MCF 10A (cell line): ENCODE measurements around the gene LMF1. TPM values are rescaled to one million over a fixed set of nuclear protein-coding genes. Genes with fewer than 3 reads are reported as not detected.

Experiments
- BruUV-seq: library from RNA; stranded (reverse); fragments of 400-500 nt; replicated peaks from 2 replicates; lab custom pipeline; 2021; lab: Mats Ljungman, UMichigan
- CTCF ChIA-PET: fragments of 300-600 bp; sonication (Branson Sonifier 250); formaldehyde crosslinking; extraction: SDS; loops from one replicate; lab custom pipeline; 2021; ENCODE audit warnings: antibody characterized with exemption, inconsistent platforms; lab: Yijun Ruan, JAX
- POLR2A ChIA-PET: fragments of 300-600, 350-650 bp; sonication (Branson Sonifier 250); formaldehyde crosslinking; extraction: SDS; loops from one replicate; lab custom pipeline; 2020; ENCODE audit warnings: antibody characterized with exemption, inconsistent platforms; lab: Yijun Ruan, JAX
- DNase-seq: peaks from one replicate; pipeline ENCODE4 v3.0.0-alpha.2; 2018; ENCODE audit not compliant: unreplicated experiment
- H3K27ac Mint-ChIP-seq: one replicate; pipeline ENCODE4 v1.8.0; 2022; ENCODE audit warnings: mild to moderate bottlenecking, low read depth, mixed read lengths; ENCODE audit not compliant: unreplicated experiment
- H3K27me3 Mint-ChIP-seq: one replicate; pipeline ENCODE4 v1.8.0; 2022; ENCODE audit warnings: mixed read lengths; ENCODE audit not compliant: insufficient read depth, unreplicated experiment
- H3K36me3 Mint-ChIP-seq: one replicate; pipeline ENCODE4 v1.8.0; 2022; ENCODE audit warnings: mild to moderate bottlenecking, moderate library complexity, mixed read lengths; ENCODE audit not compliant: insufficient read depth, unreplicated experiment
- H3K4me1 Mint-ChIP-seq: one replicate; pipeline ENCODE4 v1.8.0; 2022; ENCODE audit warnings: mixed read lengths; ENCODE audit not compliant: insufficient read depth, unreplicated experiment
- H3K4me3 Mint-ChIP-seq: one replicate; pipeline ENCODE4 v1.8.0; 2022; ENCODE audit warnings: mild to moderate bottlenecking, moderate library complexity, mixed read lengths; ENCODE audit not compliant: unreplicated experiment
- H3K9me3 Mint-ChIP-seq: one replicate; pipeline ENCODE4 v1.8.0; 2022; ENCODE audit warnings: mixed read lengths; ENCODE audit not compliant: unreplicated experiment
- intact Hi-C: fragments of 100-400 bp; cut with micrococcal nuclease; formaldehyde crosslinking; loops from 2 replicates; pipeline ENCODE4 v1.14.1; 2022
- total RNA-seq: library from RNA; stranded (reverse); gene quantifications from 2 replicates; pipeline ENCODE4 v1.2.3, GENCODE V29; 2022
- TF ChIP-seq, protein P1 (sequence below): fragments of 200-600 bp; IDR thresholded peaks from one replicate; pipeline ENCODE4 v1.8.0; 2022; ENCODE audit warnings: antibody characterized with exemption, mild to moderate bottlenecking; ENCODE audit not compliant: unreplicated experiment

The LMF1 gene
- total RNA-seq, 1 experiment from 2014 or later = 9.9 TPM

DNA sequence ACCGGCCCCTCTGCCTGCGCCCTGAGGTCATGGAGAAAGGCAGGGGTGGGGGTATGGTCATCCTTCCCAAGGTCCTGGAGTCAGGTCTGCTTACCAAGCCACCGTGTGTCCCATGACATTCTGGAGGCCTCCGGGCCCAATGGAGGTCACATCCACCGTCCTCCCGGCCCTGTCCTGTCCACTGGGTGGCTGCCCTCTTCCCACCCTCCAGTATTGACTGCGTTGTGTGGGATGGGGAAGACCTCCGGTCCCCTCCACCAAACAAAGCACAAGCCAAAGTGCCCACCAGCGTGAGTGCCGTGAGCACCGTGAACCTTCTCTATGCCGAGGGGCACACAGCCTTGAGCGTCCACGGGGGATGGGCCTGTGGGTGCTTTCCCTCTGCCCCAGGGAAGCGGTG is 37.2 kb downstream of the LMF1 start:
- no TSS peak for BruUV-seq
- no peak overlapping the region for H3K4me3 Mint-ChIP-seq
- no peaks in the 10 kb centered on the region for H3K4me1 Mint-ChIP-seq
- TF ChIP-seq, protein P1, sequence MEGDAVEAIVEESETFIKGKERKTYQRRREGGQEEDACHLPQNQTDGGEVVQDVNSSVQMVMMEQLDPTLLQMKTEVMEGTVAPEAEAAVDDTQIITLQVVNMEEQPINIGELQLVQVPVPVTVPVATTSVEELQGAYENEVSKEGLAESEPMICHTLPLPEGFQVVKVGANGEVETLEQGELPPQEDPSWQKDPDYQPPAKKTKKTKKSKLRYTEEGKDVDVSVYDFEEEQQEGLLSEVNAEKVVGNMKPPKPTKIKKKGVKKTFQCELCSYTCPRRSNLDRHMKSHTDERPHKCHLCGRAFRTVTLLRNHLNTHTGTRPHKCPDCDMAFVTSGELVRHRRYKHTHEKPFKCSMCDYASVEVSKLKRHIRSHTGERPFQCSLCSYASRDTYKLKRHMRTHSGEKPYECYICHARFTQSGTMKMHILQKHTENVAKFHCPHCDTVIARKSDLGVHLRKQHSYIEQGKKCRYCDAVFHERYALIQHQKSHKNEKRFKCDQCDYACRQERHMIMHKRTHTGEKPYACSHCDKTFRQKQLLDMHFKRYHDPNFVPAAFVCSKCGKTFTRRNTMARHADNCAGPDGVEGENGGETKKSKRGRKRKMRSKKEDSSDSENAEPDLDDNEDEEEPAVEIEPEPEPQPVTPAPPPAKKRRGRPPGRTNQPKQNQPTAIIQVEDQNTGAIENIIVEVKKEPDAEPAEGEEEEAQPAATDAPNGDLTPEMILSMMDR = no peak
- no peaks in the 10 kb centered on the region for H3K27me3 Mint-ChIP-seq
- DNase-seq = no peak
- H3K27ac Mint-ChIP-seq = no peak overlapping the region
- H3K9me3 Mint-ChIP-seq = no peaks in the 10 kb centered on the region
- intact Hi-C loops = no loop called here
- ChIA-PET CTCF (no interaction called here), POLR2A (no interaction called here)
- peaks cover 11% of the 10 kb centered on the region for H3K36me3 Mint-ChIP-seq

DNA sequence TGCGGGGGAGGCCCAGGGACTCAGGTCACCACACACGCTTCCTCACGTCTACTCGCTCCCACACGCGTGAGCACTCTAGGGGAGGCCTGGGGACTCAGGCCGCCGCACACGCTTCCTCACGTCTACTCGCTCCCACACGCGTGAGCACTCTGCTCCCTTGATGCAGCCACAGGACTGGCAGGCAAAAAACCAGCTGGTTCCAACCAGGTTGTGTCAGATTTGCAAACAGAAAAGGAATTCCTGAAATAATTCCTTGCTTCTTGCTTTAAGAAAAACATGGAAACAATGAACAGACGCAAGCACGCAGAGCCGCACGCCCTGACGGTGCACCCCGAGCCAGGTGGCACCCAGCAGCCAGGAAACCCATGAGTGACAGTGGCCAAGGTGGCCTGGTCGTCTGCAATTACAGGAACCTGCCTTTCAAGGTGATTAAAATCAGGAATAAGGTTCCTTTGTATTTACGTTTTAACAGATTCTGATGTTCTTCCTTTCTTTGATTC is 37.9 kb downstream of the LMF1 start:
- Mint-ChIP-seq H3K4me3 (no peak overlapping the region), H3K27ac (no peak overlapping the region), H3K9me3 (no peaks in the 10 kb centered on the region), H3K36me3 (peaks cover 11% of the 10 kb centered on the region), H3K27me3 (no peaks in the 10 kb centered on the region), H3K4me1 (no peaks in the 10 kb centered on the region)
- ChIA-PET CTCF (no interaction called here), POLR2A (no interaction called here)
- intact Hi-C loops = no loop called here
- DNase-seq = no peak
- TF ChIP-seq, protein P1 = no peak
- no TSS peak for BruUV-seq

DNA sequence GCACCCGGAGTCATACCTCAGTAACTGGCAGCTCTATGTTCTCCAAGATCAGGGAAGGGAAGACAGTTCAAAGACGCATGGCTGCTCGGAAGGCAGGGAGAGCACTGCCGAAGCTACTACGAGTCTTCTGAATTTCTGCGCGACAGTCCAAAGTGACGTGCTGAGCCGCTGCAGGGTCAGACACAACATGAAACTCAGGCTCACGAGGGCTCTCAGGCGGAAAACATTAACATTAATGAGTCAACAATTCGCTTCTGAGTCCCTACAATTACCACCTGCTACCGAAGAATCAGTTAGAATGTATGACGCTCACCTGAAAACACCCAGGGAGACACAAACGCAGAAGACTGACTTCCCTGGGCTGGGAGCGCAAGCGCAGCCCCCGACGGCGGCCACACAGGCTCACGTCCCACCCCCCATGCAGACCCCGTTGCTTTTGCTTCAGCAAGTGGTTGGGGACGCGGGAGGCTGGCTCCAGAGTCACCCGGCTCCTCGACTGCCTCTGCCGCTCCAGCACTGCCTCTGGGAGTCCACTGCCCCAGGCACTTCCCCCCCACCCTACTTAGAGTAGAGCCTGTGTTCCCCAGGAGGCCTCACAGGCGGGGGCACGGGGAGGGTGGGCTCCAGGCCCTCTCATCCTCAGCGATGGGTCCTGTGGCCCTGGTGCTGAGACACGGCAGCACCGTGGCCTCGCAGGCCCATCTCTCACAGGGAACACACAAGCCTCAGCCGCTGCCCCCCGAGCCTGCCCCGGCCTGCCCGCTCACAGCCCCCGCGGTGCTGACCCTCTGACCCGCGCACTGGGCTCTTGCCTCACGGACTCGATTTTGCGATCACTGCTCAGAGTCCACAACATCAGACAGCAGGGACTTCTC is 38.9 kb downstream of the LMF1 start:
- BruUV-seq = no TSS peak
- intact Hi-C loops = no loop called here
- CTCF ChIA-PET = interaction anchor here (1.0 kb wide), 1 partner anchor 33 kb away, joined by 3 read pairs; no protein-coding TSS in a partner anchor
- Mint-ChIP-seq H3K27ac (no peak overlapping the region), H3K27me3 (no peaks in the 10 kb centered on the region), H3K36me3 (peaks cover 11% of the 10 kb centered on the region), H3K4me3 (no peak overlapping the region), H3K9me3 (no peaks in the 10 kb centered on the region), H3K4me1 (no peaks in the 10 kb centered on the region)
- TF ChIP-seq, protein P1 = no peak
- POLR2A ChIA-PET = no interaction called here
- DNase-seq = no peak

DNA sequence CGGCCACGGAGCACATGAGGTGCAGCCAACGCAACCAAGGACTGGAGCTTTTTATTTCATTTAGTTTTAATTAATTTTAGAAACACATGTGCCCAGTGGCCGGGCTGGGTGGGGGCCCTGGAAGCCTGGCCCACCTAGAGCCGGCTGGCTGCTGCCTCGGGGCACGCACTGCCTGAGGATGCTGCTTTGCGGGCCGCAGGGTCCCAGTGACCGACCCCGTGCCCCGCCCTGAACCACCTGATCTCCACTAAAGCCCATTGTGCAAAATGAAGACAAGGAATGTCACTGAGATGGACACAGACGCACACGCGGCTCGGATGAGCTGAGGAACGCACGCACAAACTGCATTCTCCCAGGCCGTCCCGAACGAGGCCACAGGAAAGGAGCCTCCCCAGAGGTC is 39.6 kb downstream of the LMF1 start:
- peaks cover 4% of the 10 kb centered on the region for H3K9me3 Mint-ChIP-seq
- no peaks in the 10 kb centered on the region for H3K4me1 Mint-ChIP-seq
- H3K36me3 Mint-ChIP-seq = peaks cover 11% of the 10 kb centered on the region
- TF ChIP-seq, protein P1 = no peak
- no TSS peak for BruUV-seq
- H3K27ac Mint-ChIP-seq = no peak overlapping the region
- H3K27me3 Mint-ChIP-seq = no peaks in the 10 kb centered on the region
- CTCF ChIA-PET = interaction anchor here (1.0 kb wide), 1 partner anchor 33 kb away, joined by 3 read pairs; no protein-coding TSS in a partner anchor
- POLR2A ChIA-PET = no interaction called here
- no peak for DNase-seq
- intact Hi-C loops = no loop called here
- no peak overlapping the region for H3K4me3 Mint-ChIP-seq
